Activated naive CD8-positive, alpha-beta T cell (primary cell): ENCODE measurements around the gene ZBTB40.
A peak's percentile ranks its signal among the peaks of the same experiment; 100 is the strongest.

Source experiments
- H3K27ac Mint-ChIP-seq: one replicate; pipeline ENCODE4 v1.8.0; 2021; ENCODE audit warnings: mixed read lengths
- H3K27me3 Mint-ChIP-seq: one replicate; pipeline ENCODE4 v1.8.0; 2021; ENCODE audit warnings: mixed read lengths
- H3K36me3 Mint-ChIP-seq: one replicate; pipeline ENCODE4 v1.8.0; 2021; ENCODE audit warnings: mixed read lengths
- H3K4me1 Mint-ChIP-seq: one replicate; pipeline ENCODE4 v1.8.0; 2021; ENCODE audit warnings: low read depth, mixed read lengths
- H3K4me3 Mint-ChIP-seq: one replicate; pipeline ENCODE4 v1.8.0; 2021; ENCODE audit warnings: mild to moderate bottlenecking, mixed read lengths
- H3K9me3 Mint-ChIP-seq: one replicate; pipeline ENCODE4 v1.8.0; 2021; ENCODE audit warnings: low read depth, mixed read lengths

Gene ZBTB40

GRCh38 chr1:22450351-22451021, 1.2 kb upstream of the ZBTB40 start:
- H3K4me1 Mint-ChIP-seq = peaks cover 35% of the 10 kb centered on the region
- peaks cover 5% of the 10 kb centered on the region for H3K36me3 Mint-ChIP-seq
- H3K27ac Mint-ChIP-seq = peak overlapping the region; percentile 69
- no peaks in the 10 kb centered on the region for H3K27me3 Mint-ChIP-seq
- H3K9me3 Mint-ChIP-seq = no peaks in the 10 kb centered on the region
- peak overlapping the region; percentile 96 for H3K4me3 Mint-ChIP-seq

GRCh38 chr1:22452481-22452957, 868 bp downstream of the ZBTB40 start:
- H3K27me3 Mint-ChIP-seq = no peaks in the 10 kb centered on the region
- H3K36me3 Mint-ChIP-seq = peaks cover 5% of the 10 kb centered on the region
- peak overlapping the region; percentile 91 for H3K27ac Mint-ChIP-seq
- H3K4me1 Mint-ChIP-seq = peaks cover 46% of the 10 kb centered on the region
- H3K9me3 Mint-ChIP-seq = no peaks in the 10 kb centered on the region
- H3K4me3 Mint-ChIP-seq = peak overlapping the region; percentile 96

- Mint-ChIP-seq H3K27me3 (no peaks in the 10 kb centered on the region), H3K27ac (peak overlapping the region; percentile 91), H3K9me3 (no peaks in the 10 kb centered on the region), H3K4me3 (peak overlapping the region; percentile 96), H3K4me1 (peaks cover 53% of the 10 kb centered on the region), H3K36me3 (peaks cover 5% of the 10 kb centered on the region)
These were observed 1.5 kb downstream of the ZBTB40 start for GRCh38 chr1:22453181-22453580.

GRCh38 chr1:22454476-22455056, 2.9 kb downstream of the ZBTB40 start:
- Mint-ChIP-seq H3K9me3 (no peaks in the 10 kb centered on the region), H3K27ac (no peak overlapping the region), H3K4me1 (peaks cover 64% of the 10 kb centered on the region), H3K4me3 (no peak overlapping the region), H3K27me3 (no peaks in the 10 kb centered on the region), H3K36me3 (peaks cover 9% of the 10 kb centered on the region)

- no peak overlapping the region for H3K4me3 Mint-ChIP-seq
- H3K9me3 Mint-ChIP-seq = no peaks in the 10 kb centered on the region
- H3K4me1 Mint-ChIP-seq = peaks cover 78% of the 10 kb centered on the region
- peaks cover 9% of the 10 kb centered on the region for H3K36me3 Mint-ChIP-seq
- H3K27ac Mint-ChIP-seq = no peak overlapping the region
- no peaks in the 10 kb centered on the region for H3K27me3 Mint-ChIP-seq
These were observed 5.7 kb downstream of the ZBTB40 start for GRCh38 chr1:22457345-22457744.

- no peak overlapping the region for H3K4me3 Mint-ChIP-seq
- H3K36me3 Mint-ChIP-seq = peaks cover 9% of the 10 kb centered on the region
- H3K4me1 Mint-ChIP-seq = peaks cover 76% of the 10 kb centered on the region
- no peaks in the 10 kb centered on the region for H3K27me3 Mint-ChIP-seq
- H3K27ac Mint-ChIP-seq = no peak overlapping the region
- H3K9me3 Mint-ChIP-seq = no peaks in the 10 kb centered on the region
These were observed 6.2 kb downstream of the ZBTB40 start for GRCh38 chr1:22457836-22458235.

GRCh38 chr1:22461100-22461499, 9.4 kb downstream of the ZBTB40 start:
- Mint-ChIP-seq H3K4me1 (peaks cover 61% of the 10 kb centered on the region), H3K27ac (no peak overlapping the region), H3K27me3 (no peaks in the 10 kb centered on the region), H3K9me3 (no peaks in the 10 kb centered on the region), H3K4me3 (no peak overlapping the region), H3K36me3 (peaks cover 9% of the 10 kb centered on the region)

- H3K27ac Mint-ChIP-seq = no peak overlapping the region
- H3K9me3 Mint-ChIP-seq = no peaks in the 10 kb centered on the region
- H3K4me3 Mint-ChIP-seq = no peak overlapping the region
- H3K4me1 Mint-ChIP-seq = peaks cover 64% of the 10 kb centered on the region
- no peaks in the 10 kb centered on the region for H3K27me3 Mint-ChIP-seq
- H3K36me3 Mint-ChIP-seq = peaks cover 9% of the 10 kb centered on the region
These were observed 10.3 kb downstream of the ZBTB40 start for GRCh38 chr1:22461678-22462527.

- Mint-ChIP-seq H3K27me3 (no peaks in the 10 kb centered on the region), H3K36me3 (peaks cover 9% of the 10 kb centered on the region), H3K4me3 (no peak overlapping the region), H3K27ac (no peak overlapping the region), H3K4me1 (peaks cover 63% of the 10 kb centered on the region), H3K9me3 (no peaks in the 10 kb centered on the region)
These were observed 11.3 kb downstream of the ZBTB40 start for GRCh38 chr1:22462928-22463327.

GRCh38 chr1:22465015-22465565, 13.4 kb downstream of the ZBTB40 start:
- Mint-ChIP-seq H3K4me1 (peaks cover 59% of the 10 kb centered on the region), H3K27ac (no peak overlapping the region), H3K4me3 (no peak overlapping the region), H3K27me3 (no peaks in the 10 kb centered on the region), H3K9me3 (no peaks in the 10 kb centered on the region), H3K36me3 (peaks cover 7% of the 10 kb centered on the region)

- H3K4me3 Mint-ChIP-seq = no peak overlapping the region
- peaks cover 60% of the 10 kb centered on the region for H3K4me1 Mint-ChIP-seq
- H3K36me3 Mint-ChIP-seq = peaks cover 7% of the 10 kb centered on the region
- H3K9me3 Mint-ChIP-seq = no peaks in the 10 kb centered on the region
- H3K27ac Mint-ChIP-seq = no peak overlapping the region
- H3K27me3 Mint-ChIP-seq = no peaks in the 10 kb centered on the region
These were observed 14.0 kb downstream of the ZBTB40 start for GRCh38 chr1:22465671-22466070.

GRCh38 chr1:22470227-22470626, 18.6 kb downstream of the ZBTB40 start:
- Mint-ChIP-seq H3K9me3 (no peaks in the 10 kb centered on the region), H3K27ac (no peak overlapping the region), H3K4me1 (peaks cover 40% of the 10 kb centered on the region), H3K27me3 (no peaks in the 10 kb centered on the region), H3K36me3 (peaks cover 4% of the 10 kb centered on the region), H3K4me3 (no peak overlapping the region)

- H3K27ac Mint-ChIP-seq = no peak overlapping the region
- no peak overlapping the region for H3K4me3 Mint-ChIP-seq
- peaks cover 37% of the 10 kb centered on the region for H3K4me1 Mint-ChIP-seq
- no peaks in the 10 kb centered on the region for H3K27me3 Mint-ChIP-seq
- no peaks in the 10 kb centered on the region for H3K9me3 Mint-ChIP-seq
- H3K36me3 Mint-ChIP-seq = peaks cover 2% of the 10 kb centered on the region
These were observed 19.4 kb downstream of the ZBTB40 start for GRCh38 chr1:22471078-22471477.

GRCh38 chr1:22471610-22472009, 20.0 kb downstream of the ZBTB40 start:
- Mint-ChIP-seq H3K4me1 (peaks cover 32% of the 10 kb centered on the region), H3K27ac (no peak overlapping the region)

GRCh38 chr1:22472596-22472995, 20.9 kb downstream of the ZBTB40 start:
- Mint-ChIP-seq H3K4me1 (peaks cover 26% of the 10 kb centered on the region), H3K27me3 (no peaks in the 10 kb centered on the region), H3K4me3 (no peak overlapping the region), H3K36me3 (peaks cover 2% of the 10 kb centered on the region), H3K27ac (no peak overlapping the region), H3K9me3 (no peaks in the 10 kb centered on the region)

More at GRCh38 chr1:22471610-22472009, 20.0 kb downstream of the ZBTB40 start:
- H3K4me3 Mint-ChIP-seq = no peak overlapping the region
- H3K36me3 Mint-ChIP-seq = peaks cover 2% of the 10 kb centered on the region
- no peaks in the 10 kb centered on the region for H3K9me3 Mint-ChIP-seq
- no peaks in the 10 kb centered on the region for H3K27me3 Mint-ChIP-seq
